HG02870 (cell line): ENCODE measurements around the gene CLINT1.
"Not testable (repeated sequence)": the region's sequence is repeated elsewhere in the genome, so short reads cannot be mapped to it uniquely, and the experiment has no call there.

ENCODE experiments used
- ATAC-seq: cut with Tn5 transposase; IDR thresholded peaks from one replicate; pipeline ENCODE4 v1.9.1; 2021; ENCODE audit warnings: mild to moderate bottlenecking, moderate library complexity; ENCODE audit not compliant: unreplicated experiment

The CLINT1 gene

GRCh38 chr5:157858527-157859226 is at the start of gene CLINT1:
TSS of gene CLINT1 (minus strand) at chr5:157859145. CDS start at chr5:157858970, 175 bp downstream.
- ATAC-seq = peak; percentile 43

- no peak for ATAC-seq
Measured at GRCh38 chr5:157908459-157908858, 49.5 kb upstream of the CLINT1 start.

- no peak for ATAC-seq
Measured at GRCh38 chr5:157907479-157907878, 48.5 kb upstream of the CLINT1 start.

GRCh38 chr5:157903117-157903450 is 44.1 kb upstream of the CLINT1 start:
- no peak for ATAC-seq

GRCh38 chr5:157902449-157903116 is 43.6 kb upstream of the CLINT1 start:
- ATAC-seq = no peak

GRCh38 chr5:157900644-157901043 is 41.7 kb upstream of the CLINT1 start:
- ATAC-seq = no peak

- no peak for ATAC-seq
Measured at GRCh38 chr5:157893611-157894010, 34.7 kb upstream of the CLINT1 start.

GRCh38 chr5:157892974-157893373 is 34.0 kb upstream of the CLINT1 start:
- ATAC-seq = no peak

GRCh38 chr5:157890836-157891597 is 32.1 kb upstream of the CLINT1 start:
- ATAC-seq = no peak

GRCh38 chr5:157888814-157889532 is 30.0 kb upstream of the CLINT1 start:
- ATAC-seq = no peak

- no peak for ATAC-seq
Measured at GRCh38 chr5:157886796-157887380, 27.9 kb upstream of the CLINT1 start.

GRCh38 chr5:157885051-157885450 is 26.1 kb upstream of the CLINT1 start:
- ATAC-seq = not testable (repeated sequence)

- ATAC-seq = not testable (repeated sequence)
Measured at GRCh38 chr5:157881498-157881897, 22.6 kb upstream of the CLINT1 start.

GRCh38 chr5:157877821-157878220 is 18.9 kb upstream of the CLINT1 start:
- ATAC-seq = no peak

GRCh38 chr5:157874861-157875260 is 15.9 kb upstream of the CLINT1 start:
- ATAC-seq = peak; percentile 46

GRCh38 chr5:157870837-157871834 is 12.2 kb upstream of the CLINT1 start:
- ATAC-seq = peak; percentile 34

- no peak for ATAC-seq
Measured at GRCh38 chr5:157867751-157868387, 8.9 kb upstream of the CLINT1 start.

- no peak for ATAC-seq
Measured at GRCh38 chr5:157866536-157866935, 7.6 kb upstream of the CLINT1 start.

- ATAC-seq = no peak
Measured at GRCh38 chr5:157865781-157866180, 6.8 kb upstream of the CLINT1 start.
